NCI-H345 treated with DMSO at 0.1 percent for 48 hours (cell line): ENCODE data around the gene DNAH9.

Source experiments
- DNase-seq: peaks from one replicate; lab custom pipeline; 2025; ENCODE audit not compliant: unreplicated experiment; lab: John Stamatoyannopoulos, UW

The DNAH9 gene

GRCh38 chr17:11823862-11824261 lies 225.6 kb downstream of the DNAH9 start:
- no peak for DNase-seq

DNA sequence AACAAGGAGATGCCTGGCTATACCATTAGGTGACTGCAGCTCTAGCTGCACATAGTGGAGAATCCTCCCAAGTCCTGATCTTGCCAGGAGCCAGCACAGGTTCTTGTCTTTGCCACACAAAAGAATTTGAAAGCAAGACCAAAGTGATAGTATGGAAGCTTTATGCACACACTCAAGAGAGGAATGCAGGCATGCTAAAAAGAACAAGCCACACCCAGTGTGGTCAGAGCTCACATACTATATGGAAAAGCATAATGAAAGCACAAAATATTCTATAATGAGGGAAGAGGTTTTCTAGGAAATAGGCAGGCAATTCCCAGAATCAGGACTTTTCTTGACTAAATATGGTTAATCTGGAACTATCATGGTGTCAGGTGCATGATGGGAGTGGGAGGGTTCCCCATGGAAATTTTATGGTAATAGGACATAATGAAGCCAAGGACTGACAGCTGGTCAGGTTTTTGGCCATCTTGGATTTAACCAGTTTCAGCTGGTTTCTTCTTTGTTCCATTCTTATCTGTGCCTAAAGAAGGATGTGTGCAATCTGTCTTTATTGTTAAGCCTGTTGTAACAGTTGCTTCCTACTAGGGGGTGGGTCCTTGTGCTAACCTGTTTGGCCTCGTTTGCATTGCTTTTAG lies 227.4 kb downstream of the DNAH9 start:
- DNase-seq, result no peak

DNA sequence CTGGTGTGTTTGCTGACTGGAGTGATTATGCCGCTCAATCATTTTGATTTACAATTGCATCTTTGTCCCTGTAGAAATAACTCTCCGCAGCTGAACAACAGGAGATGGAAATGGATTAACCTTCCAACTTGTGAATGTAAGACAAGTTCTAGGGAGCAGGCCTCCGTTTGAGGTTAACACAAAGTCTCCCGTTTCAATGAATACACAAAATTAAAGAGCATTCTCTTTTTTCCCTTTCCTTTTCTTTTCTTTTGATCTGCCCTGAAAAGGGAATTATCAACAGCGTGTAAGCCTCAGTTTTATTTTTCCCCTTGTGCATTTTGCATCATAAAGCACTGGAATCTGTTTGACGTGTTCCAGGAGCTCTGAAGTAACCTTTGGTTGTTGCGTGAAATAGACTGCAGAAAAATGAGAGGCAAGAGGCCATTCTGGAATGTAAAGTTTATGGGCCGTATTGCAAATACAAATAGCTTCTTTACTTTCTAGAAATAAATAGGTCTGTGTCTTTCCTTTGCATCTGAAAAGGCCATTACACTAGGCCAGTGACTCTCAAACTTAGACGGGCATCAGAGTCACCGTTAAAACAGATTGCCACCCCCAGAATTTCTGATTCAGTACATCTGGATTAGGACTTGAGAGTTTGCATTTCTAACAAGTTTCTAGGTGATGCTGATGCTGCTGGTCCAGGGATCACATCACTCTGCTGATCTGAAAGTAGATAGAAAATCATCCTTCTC lies 234.3 kb downstream of the DNAH9 start:
- no peak for DNase-seq

- DNase-seq, result no peak
These were observed 238.2 kb downstream of the DNAH9 start for GRCh38 chr17:11836508-11836907.

- no peak for DNase-seq
These were observed 241.8 kb downstream of the DNAH9 start for GRCh38 chr17:11840052-11840451.

DNA sequence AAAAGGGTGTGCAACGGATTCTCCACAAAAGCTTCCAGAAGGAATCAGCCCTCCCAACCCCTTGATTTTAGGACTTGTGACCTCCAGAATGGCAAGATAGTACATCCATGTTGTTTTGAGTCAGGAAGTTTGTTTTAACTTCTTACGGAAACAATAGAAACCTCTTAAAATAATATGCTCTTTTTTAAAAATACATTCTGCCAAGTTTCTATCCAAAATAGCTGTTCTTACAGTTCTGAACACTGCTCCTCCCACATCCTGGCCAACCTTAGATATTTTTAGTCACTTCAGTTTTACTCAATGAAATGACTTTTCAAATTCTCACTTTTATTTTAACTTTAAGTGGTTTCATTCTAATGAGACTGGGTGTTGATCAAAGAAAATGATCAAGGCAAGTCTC lies 242.6 kb downstream of the DNAH9 start:
- no peak for DNase-seq

- DNase-seq, result no peak
These were observed 250.1 kb downstream of the DNAH9 start for GRCh38 chr17:11848330-11848729.

DNA sequence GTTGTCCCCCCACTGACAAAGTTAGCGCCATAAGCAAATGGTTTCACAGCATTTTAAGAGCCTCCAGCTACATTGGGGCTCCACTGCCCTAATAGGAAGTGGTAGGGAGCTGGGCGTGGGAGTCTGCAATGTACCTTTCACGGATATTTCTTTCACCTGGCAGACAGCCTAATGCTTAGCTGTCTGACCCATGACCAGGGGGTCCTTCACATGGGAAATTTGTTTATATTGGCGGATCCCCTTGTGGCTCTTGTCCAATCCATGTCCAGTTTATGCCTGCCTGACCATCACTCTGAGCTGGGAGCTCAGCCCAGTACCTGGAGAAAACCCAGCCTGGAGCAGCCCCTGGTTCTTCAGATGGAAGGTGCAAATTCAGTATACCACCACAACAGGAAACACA lies 254.0 kb downstream of the DNAH9 start:
- no peak for DNase-seq

DNA sequence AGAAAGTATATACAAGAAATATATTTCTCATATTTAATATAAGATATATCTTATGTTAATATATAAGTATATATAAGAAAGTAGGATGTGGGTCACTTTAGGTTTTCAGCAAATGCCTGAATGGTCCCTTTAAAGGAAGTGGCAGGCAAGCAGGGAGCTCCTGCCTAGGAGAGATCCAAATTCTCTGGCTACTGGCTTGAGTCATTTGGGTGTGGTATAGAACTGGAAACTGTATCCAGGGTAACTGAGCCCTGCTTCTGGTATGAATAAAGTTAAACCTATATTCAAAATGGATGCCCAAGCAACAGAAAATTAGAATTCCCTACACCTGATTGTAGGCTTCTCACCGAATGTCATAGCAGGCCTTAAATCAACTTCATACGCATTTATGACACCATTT lies 254.6 kb downstream of the DNAH9 start:
- DNase-seq, result no peak

- DNase-seq, result no peak
These were observed 255.3 kb downstream of the DNAH9 start for GRCh38 chr17:11853321-11854151.

- DNase-seq, result no peak
These were observed 257.0 kb downstream of the DNAH9 start for GRCh38 chr17:11855306-11855705.

GRCh38 chr17:11857006-11857405 lies 258.7 kb downstream of the DNAH9 start:
- DNase-seq, result no peak

DNA sequence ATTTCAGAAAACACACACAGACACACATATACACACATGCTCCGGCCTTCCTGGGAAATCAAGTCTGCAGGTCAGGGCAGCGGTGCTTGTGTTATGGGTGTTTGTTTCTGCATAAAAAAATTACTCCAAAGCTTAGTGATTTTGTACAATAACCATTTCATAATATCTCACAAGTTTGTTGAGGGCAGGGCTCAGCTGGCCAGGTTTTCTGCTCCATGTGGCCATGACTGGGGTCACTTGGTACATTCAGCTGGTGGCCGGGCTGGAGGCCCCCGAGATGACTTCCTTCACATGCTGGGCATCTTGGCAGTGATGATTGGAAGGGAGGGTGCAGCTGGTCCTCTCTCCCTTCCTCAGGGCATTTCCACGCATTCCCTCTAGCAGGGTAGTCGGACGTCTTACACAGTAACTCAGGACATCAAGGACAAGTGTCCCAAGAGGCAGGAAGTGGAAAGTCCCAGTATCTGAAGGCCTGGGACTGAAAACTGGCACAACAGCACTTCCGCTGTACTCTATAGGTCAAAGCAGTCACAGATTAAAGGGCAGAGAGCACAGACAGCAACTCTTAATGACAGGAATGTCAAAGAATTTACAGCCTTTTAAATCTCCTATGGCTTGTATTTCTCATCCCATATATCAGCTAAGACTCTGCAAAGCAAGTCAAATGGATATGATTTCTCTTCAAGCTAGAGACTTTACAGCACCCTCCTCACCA lies 271.6 kb downstream of the DNAH9 start:
- no peak for DNase-seq

- DNase-seq, result no peak
These were observed 273.5 kb downstream of the DNAH9 start for GRCh38 chr17:11871773-11872172.

DNA sequence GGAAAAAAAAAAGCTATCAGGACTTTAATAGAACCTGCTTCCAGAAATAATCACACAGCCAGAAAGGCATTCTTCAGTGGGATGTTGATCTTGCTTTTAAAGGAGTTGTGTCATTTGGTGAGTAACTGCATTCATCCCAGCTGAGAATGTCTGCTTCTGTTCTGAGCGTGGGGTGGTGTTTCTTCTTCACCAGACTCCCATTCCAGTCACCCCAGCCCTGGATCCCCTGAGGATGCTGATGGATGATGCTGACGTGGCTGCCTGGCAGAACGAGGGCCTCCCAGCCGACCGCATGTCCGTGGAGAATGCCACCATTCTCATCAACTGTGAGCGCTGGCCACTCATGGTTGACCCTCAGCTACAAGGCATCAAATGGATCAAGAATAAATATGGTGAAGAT lies 276.5 kb downstream of the DNAH9 start:
- DNase-seq, result no peak

GRCh38 chr17:11880714-11881113 lies 282.4 kb downstream of the DNAH9 start:
- DNase-seq, result peak; percentile 4

- DNase-seq, result no peak
These were observed 284.4 kb downstream of the DNAH9 start for GRCh38 chr17:11882716-11883115.

DNA sequence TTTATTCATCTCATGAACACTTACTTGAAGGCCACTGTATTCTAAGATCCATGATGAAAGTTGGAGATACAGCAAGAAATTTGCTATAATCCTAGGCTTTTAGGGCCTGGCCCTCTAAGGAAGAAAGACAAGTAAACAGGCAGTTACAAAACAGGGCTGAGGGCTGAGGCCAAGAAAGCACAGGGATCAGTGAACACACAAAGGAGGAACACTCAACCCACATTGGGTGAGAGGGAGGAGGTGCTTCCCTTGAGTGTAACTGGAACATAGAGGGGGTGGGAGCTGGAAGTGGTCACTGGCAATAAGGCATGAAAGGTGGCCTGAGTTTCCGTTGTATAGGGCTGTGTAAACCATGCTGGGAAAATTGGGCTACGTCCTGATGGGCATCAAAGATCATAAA lies 286.8 kb downstream of the DNAH9 start:
- no peak for DNase-seq

DNA sequence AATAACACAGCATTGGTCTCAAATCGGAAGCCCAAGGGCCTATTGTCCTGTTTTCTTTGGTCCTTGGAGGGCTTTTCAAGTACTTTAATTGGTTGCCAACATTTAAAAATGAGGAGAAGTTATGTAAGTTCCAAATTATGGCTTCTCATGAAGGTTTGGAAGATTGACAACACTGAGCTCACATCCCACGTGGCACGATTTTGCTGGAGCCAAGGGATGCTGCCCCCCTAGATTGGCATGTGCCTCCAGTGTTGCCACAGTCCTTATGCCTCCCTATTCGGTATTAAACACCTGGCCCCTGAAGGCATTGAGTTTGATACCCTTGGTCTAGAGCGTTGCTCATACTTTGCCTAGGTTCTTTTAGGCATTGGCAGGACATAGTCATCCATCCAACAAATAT lies 291.0 kb downstream of the DNAH9 start:
- DNase-seq, result no peak

DNA sequence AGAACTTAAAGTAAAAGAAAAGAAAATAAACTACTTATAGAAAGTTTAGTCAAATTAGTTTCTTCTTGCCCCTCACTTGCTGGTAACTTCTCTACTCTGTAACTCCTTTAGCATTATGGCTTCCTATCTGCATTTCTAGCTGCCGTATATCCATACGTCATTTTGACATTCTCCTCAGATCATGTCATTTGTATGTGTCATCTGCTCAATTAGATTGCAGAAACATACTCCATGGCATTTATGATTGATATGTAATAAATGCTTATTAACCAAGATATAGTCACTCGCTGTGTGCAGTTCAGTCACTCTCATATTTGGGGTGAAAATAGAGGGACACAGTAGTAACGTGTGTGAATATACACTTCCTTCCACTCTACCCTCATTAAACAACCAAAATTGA lies 295.6 kb downstream of the DNAH9 start:
- no peak for DNase-seq

DNA sequence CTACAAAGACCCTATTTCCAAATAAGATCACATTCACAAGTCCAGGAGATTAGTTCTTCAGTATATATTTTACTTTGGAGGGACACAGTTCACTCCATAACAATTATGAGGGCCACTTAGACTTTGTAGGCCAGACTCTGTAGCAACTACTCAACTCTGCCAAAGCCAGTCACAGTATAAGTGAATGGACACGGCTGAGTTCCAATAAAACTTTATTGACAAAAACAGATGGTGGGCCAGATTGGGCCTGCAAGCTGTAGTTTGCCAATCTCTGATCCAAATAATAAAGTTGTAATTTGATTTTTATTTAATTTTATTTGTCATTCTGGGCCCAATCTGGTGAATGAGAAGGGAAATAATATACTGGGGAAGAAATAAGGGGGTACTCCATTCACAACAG lies 297.9 kb downstream of the DNAH9 start:
- no peak for DNase-seq
